Measurements from ENCODE around the gene NAGPA. TPM values are rescaled to one million over a fixed set of nuclear protein-coding genes. Genes with fewer than 3 reads are reported as not detected.

Gene NAGPA
- total and polyA plus RNA-seq, 2 experiments from 2014 or later, result 32.2 to 35.7 TPM

GRCh38 chr16:5017678-5017969 lies 16.1 kb downstream of the NAGPA start:
- no peaks in the 10 kb centered on the region for H3K27me3 ChIP-seq
- no peaks in the 10 kb centered on the region for H3K4me1 ChIP-seq (ENCODE audit: insufficient read depth)
- no peaks in the 10 kb centered on the region for H3K9me3 ChIP-seq (ENCODE audit: low read depth)
- no peaks in the 10 kb centered on the region for H3K79me2 ChIP-seq
- H3K9me2 ChIP-seq (replicated peaks; ENCODE audit: insufficient read depth), result no peaks in the 10 kb centered on the region
- TF ChIP-seq EZH2phosphoT487 (IDR thresholded peaks at IDR 0.05; ENCODE audit: low read depth, severe bottlenecking, unreplicated experiment) (no peak), CTCF (IDR thresholded peaks at IDR 0.05; ENCODE audit: poor library complexity) (no peak), EZH2 (IDR thresholded peaks at IDR 0.05; ENCODE audit: borderline replicate concordance) (no peak)
- H3K4me2 ChIP-seq, result no peak overlapping the region
- no peak for DNase-seq (ENCODE audit: low spot score)
- 85% methylated on average over 5 of the region's 5 CpGs for WGBS (ENCODE audit: low lambda C conversion rate, missing lambda C conversion rate)
- no peaks in the 10 kb centered on the region for H4K20me1 ChIP-seq (ENCODE audit: insufficient read depth, poor library complexity, severe bottlenecking)
- no peak overlapping the region for H3K4me3 ChIP-seq
- H3K27ac ChIP-seq, result no peak overlapping the region
- H3K36me3 ChIP-seq (replicated peaks; ENCODE audit: insufficient read depth, low read depth), result no peaks in the 10 kb centered on the region
- no peak overlapping the region for H2AFZ ChIP-seq

- 76% methylated on average over 6 of the region's 6 CpGs for WGBS (ENCODE audit: low lambda C conversion rate, missing lambda C conversion rate)
- Histone ChIP-seq H4K20me1 (ENCODE audit: insufficient read depth, poor library complexity, severe bottlenecking) (no peaks in the 10 kb centered on the region), H3K4me3 (no peak overlapping the region), H3K79me2 (no peaks in the 10 kb centered on the region), H3K36me3 (replicated peaks; ENCODE audit: insufficient read depth, low read depth) (no peaks in the 10 kb centered on the region), H3K27me3 (no peaks in the 10 kb centered on the region), H3K4me2 (no peak overlapping the region), H3K4me1 (ENCODE audit: insufficient read depth) (no peaks in the 10 kb centered on the region), H2AFZ (no peak overlapping the region), H3K9me2 (replicated peaks; ENCODE audit: insufficient read depth) (no peaks in the 10 kb centered on the region), H3K9me3 (ENCODE audit: low read depth) (no peaks in the 10 kb centered on the region), H3K27ac (no peak overlapping the region)
- TF ChIP-seq EZH2 (IDR thresholded peaks at IDR 0.05; ENCODE audit: borderline replicate concordance) (no peak), CTCF (IDR thresholded peaks at IDR 0.05; ENCODE audit: poor library complexity) (no peak), EZH2phosphoT487 (IDR thresholded peaks at IDR 0.05; ENCODE audit: low read depth, severe bottlenecking, unreplicated experiment) (no peak)
- no peak for DNase-seq (ENCODE audit: low spot score)
These were observed 16.6 kb downstream of the NAGPA start for GRCh38 chr16:5016967-5017677.

- no peak for DNase-seq (ENCODE audit: low spot score)
- Histone ChIP-seq H3K4me3 (no peak overlapping the region), H3K36me3 (replicated peaks; ENCODE audit: insufficient read depth, low read depth) (no peaks in the 10 kb centered on the region), H3K27me3 (no peaks in the 10 kb centered on the region), H3K79me2 (no peaks in the 10 kb centered on the region), H3K4me1 (ENCODE audit: insufficient read depth) (no peaks in the 10 kb centered on the region), H3K4me2 (no peak overlapping the region), H3K9me3 (ENCODE audit: low read depth) (no peaks in the 10 kb centered on the region), H3K27ac (no peak overlapping the region), H3K9me2 (replicated peaks; ENCODE audit: insufficient read depth) (no peaks in the 10 kb centered on the region), H2AFZ (no peak overlapping the region), H4K20me1 (ENCODE audit: insufficient read depth, poor library complexity, severe bottlenecking) (no peaks in the 10 kb centered on the region)
- WGBS (ENCODE audit: low lambda C conversion rate, missing lambda C conversion rate), result 86% methylated on average over 4 of the region's 4 CpGs
- TF ChIP-seq EZH2 (IDR thresholded peaks at IDR 0.05; ENCODE audit: borderline replicate concordance) (no peak), EZH2phosphoT487 (IDR thresholded peaks at IDR 0.05; ENCODE audit: low read depth, severe bottlenecking, unreplicated experiment) (no peak), CTCF (IDR thresholded peaks at IDR 0.05; ENCODE audit: poor library complexity) (no peak)
These were observed 17.8 kb downstream of the NAGPA start for GRCh38 chr16:5015887-5016286.
